Fibroblast of lung (primary cell): ENCODE data around the gene ARHGAP10.

Experiments
- CTCF ChIP-seq, 2 donors: IDR thresholded peaks in 1 of 2; conservative IDR thresholded peaks in 1 of 2; 1 replicate in 1 of 2; 2 replicates in 1 of 2; pipeline ENCODE4 v1.5.1; 2011 to 2012; ENCODE audit warnings: low read length in 2 of 2, control low read depth in 1 of 2, inconsistent platforms in 1 of 2, low read depth in 1 of 2, mild to moderate bottlenecking in 1 of 2
- EZH2 ChIP-seq: IDR thresholded peaks from 2 replicates; pipeline ENCODE4 v1.5.1; 2012; ENCODE audit warnings: low read length, control low read depth, mild to moderate bottlenecking; ENCODE audit errors: missing control alignments

DNA sequence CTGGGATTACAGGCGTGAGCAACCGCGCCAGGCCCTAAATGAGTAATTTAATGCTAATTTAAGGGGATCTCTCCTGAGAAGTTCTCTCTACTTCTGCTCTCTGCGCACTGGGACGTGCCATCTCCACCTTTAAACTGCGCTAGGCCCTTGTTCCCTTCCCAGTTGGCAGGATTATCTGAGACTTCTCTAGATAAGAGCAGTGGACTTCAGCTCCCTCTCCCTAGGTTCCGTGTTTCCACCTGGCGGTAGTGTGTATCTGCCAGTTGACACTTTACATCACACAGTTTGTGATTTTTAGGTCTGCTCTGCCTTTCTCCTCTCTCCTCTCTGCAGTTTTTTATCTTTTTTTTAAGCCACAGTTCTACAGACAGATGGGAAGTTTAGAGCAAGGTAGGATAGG is 40.2 kb downstream of the ARHGAP10 start:
- TF ChIP-seq CTCF (conservative IDR thresholded peaks at IDR 0.05 in 1 of 2, IDR thresholded peaks at IDR 0.05 in 1 of 2; ENCODE audit: low read depth in 1 of 2, low read length in 2 of 2) (no peak), EZH2 (no peak)
